H1 (cell line): ENCODE data around the gene OXTR. TPM values are rescaled to one million over a fixed set of nuclear protein-coding genes. Genes with fewer than 3 reads are reported as not detected.
"Not testable (repeated sequence)": the region's sequence is repeated elsewhere in the genome, so short reads cannot be mapped to it uniquely, and the experiment has no call there.

Source experiments
- CTCF ChIA-PET: fragments of 300-600 bp; sonication (Branson Sonifier 250); formaldehyde crosslinking; loops from one replicate; lab custom pipeline; 2021; ENCODE audit not compliant: partially characterized antibody; lab: Charles Lee
- POLR2A ChIA-PET: fragments of 300-600 bp; sonication (Branson Sonifier 250); formaldehyde crosslinking; loops from one replicate; lab custom pipeline; 2021; ENCODE audit warnings: inconsistent platforms; ENCODE audit not compliant: partially characterized antibody; lab: Charles Lee
- DNase-seq, 2 experiments: peaks; one replicate each; pipeline versions ENCODE4 v3.0.0 to v3.0.0-alpha.2; 2010 to 2022; ENCODE audit warnings: low spot score in 2 of 2, low read depth in 1 of 2, mixed read lengths in 1 of 2
- FAIRE-seq: peaks from 2 replicates; lab custom pipeline; 2011; peaks lifted over from hg19 to GRCh38; lab: Jason Lieb, UNC
- H2AFZ ChIP-seq: 2 replicates; pipeline ENCODE4 v1.8.1; 2012; ENCODE audit warnings: low read length, inconsistent platforms
- H2AK5ac ChIP-seq: 2 replicates; pipeline ENCODE4 v1.6.1; 2013; ENCODE audit warnings: low read depth, low read length
- H2BK120ac ChIP-seq: replicated peaks from 2 replicates; pipeline ENCODE3; 2013; ENCODE audit warnings: low read depth, low read length, inconsistent platforms
- H2BK12ac ChIP-seq: 2 replicates; pipeline ENCODE4 v1.6.1; 2013; ENCODE audit warnings: low read depth, low read length
- H2BK15ac ChIP-seq: 2 replicates; pipeline ENCODE4 v1.6.1; 2013; ENCODE audit warnings: low read length
- H2BK20ac ChIP-seq: 2 replicates; pipeline ENCODE4 v1.6.1; 2013; ENCODE audit warnings: low read length
- H2BK5ac ChIP-seq: 2 replicates; pipeline ENCODE4 v1.6.1; 2013; ENCODE audit warnings: low read depth, low read length
- H3K14ac ChIP-seq: 2 replicates; pipeline ENCODE4 v1.6.1; 2013; ENCODE audit warnings: inconsistent platforms; ENCODE audit not compliant: insufficient read length
- H3K18ac ChIP-seq: 2 replicates; pipeline ENCODE4 v1.6.1; 2013; ENCODE audit warnings: low read length; ENCODE audit errors: extremely low read depth
- H3K23ac ChIP-seq: 2 replicates; pipeline ENCODE4 v1.6.1; 2013; ENCODE audit warnings: inconsistent platforms; ENCODE audit not compliant: insufficient read length
- H3K23me2 ChIP-seq: 2 replicates; pipeline ENCODE4 v1.6.1; 2013; ENCODE audit warnings: low read depth, low read length
- H3K27ac ChIP-seq: 2 replicates; pipeline ENCODE4 v1.6.1; 2011; ENCODE audit warnings: low read depth, low read length, inconsistent platforms
- H3K27me3 ChIP-seq, 4 experiments: replicated peaks in 1 of 4; 1 replicate in 1 of 4; 2 replicates in 3 of 4; pipeline versions ENCODE4 v1.6.1 to v1.8.1; 2011 to 2013; ENCODE audit warnings: low read length in 3 of 4, mild to moderate bottlenecking in 3 of 4, inconsistent platforms in 2 of 4, mixed read lengths in 2 of 4, moderate library complexity in 1 of 4; ENCODE audit not compliant: control insufficient read depth in 3 of 4, insufficient read depth in 3 of 4; ENCODE audit errors: extremely low read depth in 1 of 4
- H3K36me3 ChIP-seq, 4 experiments: 2 replicates each; pipeline versions ENCODE4 v1.6.1 to v1.8.1; 2011 to 2013; ENCODE audit warnings: mild to moderate bottlenecking in 4 of 4, low read length in 3 of 4, moderate library complexity in 2 of 4, control low read depth in 1 of 4, inconsistent platforms in 1 of 4; ENCODE audit not compliant: insufficient read depth in 4 of 4, control insufficient read depth in 2 of 4
- H3K4ac ChIP-seq: replicated peaks from 2 replicates; pipeline ENCODE3; 2013; ENCODE audit warnings: low read length, low read depth, mixed read lengths, inconsistent platforms; ENCODE audit not compliant: insufficient read length
- H3K4me1 ChIP-seq, 4 experiments: replicated peaks in 1 of 4; 1 replicate in 1 of 4; 2 replicates in 3 of 4; pipeline versions ENCODE4 v1.6.1 to v1.8.1; 2011 to 2013; ENCODE audit warnings: low read length in 3 of 4, inconsistent platforms in 2 of 4, mixed read lengths in 1 of 4; ENCODE audit not compliant: insufficient read depth in 4 of 4, control insufficient read depth in 3 of 4
- H3K4me2 ChIP-seq, 2 experiments: 2 replicates each; pipeline versions ENCODE4 v1.6.1 to v1.8.1; 2011 to 2013; ENCODE audit warnings: low read depth in 2 of 2, low read length in 2 of 2, control low read depth in 1 of 2, inconsistent platforms in 1 of 2, mild to moderate bottlenecking in 1 of 2; ENCODE audit not compliant: insufficient read depth in 1 of 2
- H3K4me3 ChIP-seq, 4 experiments: fragments of 200-600, 300-600 bp in 1 of 4; sonication (generic), shearing (Covaris generic), sonication (Bioruptor Twin) in 1 of 4; 2 replicates each; pipeline versions ENCODE4 v1.5.1 to v1.8.1; 2011 to 2016; ENCODE audit warnings: low read length in 4 of 4, low read depth in 3 of 4, control low read depth in 2 of 4, inconsistent platforms in 2 of 4, mild to moderate bottlenecking in 2 of 4, mixed read lengths in 1 of 4, moderate library complexity in 1 of 4; ENCODE audit not compliant: insufficient read depth in 2 of 4; ENCODE audit errors: extremely low read depth in 1 of 4
- H3K56ac ChIP-seq: replicated peaks from 2 replicates; pipeline ENCODE3; 2013; ENCODE audit warnings: low read depth, mild to moderate bottlenecking, mixed read lengths, low read length, inconsistent platforms; ENCODE audit not compliant: insufficient read length
- H3K79me1 ChIP-seq: 2 replicates; pipeline ENCODE4 v1.6.1; 2013; ENCODE audit warnings: low read depth, low read length, control low read depth
- H3K79me2 ChIP-seq, 2 experiments: 2 replicates each; pipeline versions ENCODE4 v1.6.1 to v1.8.1; 2012 to 2013; ENCODE audit warnings: low read length in 2 of 2, mild to moderate bottlenecking in 2 of 2, inconsistent platforms in 1 of 2; ENCODE audit not compliant: insufficient read depth in 2 of 2, control insufficient read depth in 1 of 2
- H3K9ac ChIP-seq, 4 experiments: replicated peaks in 1 of 4; 1 replicate in 1 of 4; 2 replicates in 3 of 4; pipeline versions ENCODE4 v1.6.1 to v1.8.1; 2011 to 2013; ENCODE audit warnings: low read depth in 3 of 4, low read length in 3 of 4, control low read depth in 2 of 4, mild to moderate bottlenecking in 2 of 4, moderate library complexity in 2 of 4, inconsistent platforms in 1 of 4; ENCODE audit errors: extremely low read depth in 1 of 4
- H3K9me3 ChIP-seq, 2 experiments: 2 replicates each; pipeline versions ENCODE4 v1.6.1 to v1.8.1; 2012 to 2013; ENCODE audit warnings: mild to moderate bottlenecking in 2 of 2, moderate library complexity in 2 of 2, control low read depth in 1 of 2, inconsistent platforms in 1 of 2, low read depth in 1 of 2, low read length in 1 of 2, mixed read lengths in 1 of 2; ENCODE audit not compliant: insufficient read depth in 2 of 2
- H4K20me1 ChIP-seq, 2 experiments: replicated peaks in 1 of 2; 2 replicates each; pipeline versions ENCODE3 to v1.8.1; 2011 to 2013; ENCODE audit warnings: inconsistent platforms in 2 of 2, low read length in 2 of 2, mild to moderate bottlenecking in 1 of 2; ENCODE audit not compliant: insufficient read depth in 2 of 2, control insufficient read depth in 1 of 2
- H4K5ac ChIP-seq: 2 replicates; pipeline ENCODE4 v1.6.1; 2013; ENCODE audit warnings: low read length, low read depth, mixed read lengths, inconsistent platforms; ENCODE audit not compliant: insufficient read length
- H4K8ac ChIP-seq: 2 replicates; pipeline ENCODE4 v1.8.0; 2013; ENCODE audit warnings: mild to moderate bottlenecking, moderate library complexity, low read length, inconsistent platforms; ENCODE audit not compliant: insufficient read depth; ENCODE audit errors: extremely low read depth
- H4K91ac ChIP-seq: replicated peaks from 2 replicates; pipeline ENCODE3; 2013; ENCODE audit warnings: low read length, mixed read lengths, inconsistent platforms; ENCODE audit not compliant: insufficient read length
- WGBS, 2 experiments: shearing (Covaris generic) in 1 of 2; methylation state at CpG; one replicate each; pipeline versions ENCODE4 v1.1.6 to v1.1.7; 2013 to 2015; ENCODE audit warnings: low lambda C conversion rate in 2 of 2, mixed read lengths in 2 of 2, inconsistent platforms in 1 of 2, low coverage in 1 of 2, missing lambda C conversion rate in 1 of 2; ENCODE audit not compliant: insufficient replicate concordance in 2 of 2, insufficient coverage in 1 of 2, insufficient read length in 1 of 2; ENCODE audit errors: extremely low coverage in 1 of 2, missing lambda C conversion rate in 1 of 2; 5-methylcytosine and 5-hydroxymethylcytosine counted together
- polyA plus RNA-seq, 7 experiments: library from polyadenylated mRNA; depleted of rRNA in 3 of 7; stranded (reverse) in 5 of 7; unstranded in 2 of 7; fragments of >200 nt in 5 of 7; fragments of 200-250 nt in 2 of 7; gene quantifications; 1 replicate in 5 of 7; 2 replicates in 1 of 7; 4 replicates in 1 of 7; pipeline versions ENCODE4 v1.2.1 to v1.2.3, GENCODE V29; 2011 to 2013; ENCODE audit warnings: missing spikeins in 2 of 7, mixed read lengths in 2 of 7
- total RNA-seq: library from RNA; stranded (reverse); fragmentation: NEBNext Ultra II Directional; extraction: Animal tissue kit (Norgen Biotek cat#: 25700); gene quantifications from 2 replicates; pipeline ENCODE4 v1.2.1, GENCODE V29; 2021

Gene OXTR
- total and polyA plus RNA-seq, 2 of the 8 experiments (the other 6 are each of a cell fraction or from before 2014, with no cell fraction given), result 0.77 to 2.3 TPM

GRCh38 chr3:8715757-8716156 is 53.7 kb downstream of the OXTR start:
- H2BK5ac ChIP-seq, H3K56ac ChIP-seq, H4K91ac ChIP-seq, H3K9ac ChIP-seq, H3K23ac ChIP-seq, H3K18ac ChIP-seq, H3K9me3 ChIP-seq, H3K14ac ChIP-seq, H3K36me3 ChIP-seq, H3K23me2 ChIP-seq, H2BK12ac ChIP-seq, H2BK120ac ChIP-seq, H3K27ac ChIP-seq, H3K79me1 ChIP-seq, H2BK15ac ChIP-seq, H3K4ac ChIP-seq, H4K8ac ChIP-seq, H2BK20ac ChIP-seq, H4K5ac ChIP-seq, H3K4me2 ChIP-seq, FAIRE-seq, H2AFZ ChIP-seq, H3K4me3 ChIP-seq, H3K79me2 ChIP-seq, DNase-seq, H3K4me1 ChIP-seq, H4K20me1 ChIP-seq, H2AK5ac ChIP-seq, POLR2A ChIA-PET: not testable (repeated sequence)
- CTCF ChIA-PET, result interaction anchor here (1.0 to 3.3 kb wide), 4 partner anchors 11 to 53 kb away, joined by 3 to 20 read pairs (median 6); partner anchors contain the start of genes CAV3 and OXTR
- WGBS, 2 experiments, result 88% methylated on average over 12 of the region's 12 CpGs; no CpG with 5 or more reads in 1 of the 2 experiments
- H3K27me3 ChIP-seq, result peaks cover 34 to 51% (median 50%) of the 10 kb centered on the region in 4 experiments
